GM19193 (cell line): ENCODE results near the gene GPC3.

Experiments used
- POLR2A ChIP-seq: IDR thresholded peaks from 4 replicates; pipeline ENCODE4 v1.6.1; 2011; ENCODE audit not compliant: insufficient read depth, insufficient read length; ENCODE audit errors: extremely low read depth

GPC3 gene

DNA sequence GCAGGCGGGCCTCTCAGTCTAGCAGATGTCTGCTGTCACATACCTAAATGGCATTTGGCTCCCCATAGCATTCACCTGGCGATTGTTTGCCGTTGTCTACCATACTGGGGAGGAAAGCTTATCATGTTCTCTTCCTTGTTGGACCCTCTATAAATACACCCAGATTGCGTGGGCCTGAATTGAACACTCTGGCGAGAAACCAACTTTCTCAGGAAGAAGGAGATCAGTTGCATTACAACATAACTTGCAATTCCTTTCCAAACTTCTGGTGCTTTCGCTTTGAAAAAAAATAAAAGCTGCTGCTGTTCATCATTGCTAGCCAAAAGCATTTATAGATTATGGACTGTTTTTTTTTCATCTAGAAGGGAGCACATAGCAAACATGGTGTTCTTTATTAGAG lies 340.1 kb downstream of the GPC3 start:
- no peak for TF ChIP-seq POLR2A

DNA sequence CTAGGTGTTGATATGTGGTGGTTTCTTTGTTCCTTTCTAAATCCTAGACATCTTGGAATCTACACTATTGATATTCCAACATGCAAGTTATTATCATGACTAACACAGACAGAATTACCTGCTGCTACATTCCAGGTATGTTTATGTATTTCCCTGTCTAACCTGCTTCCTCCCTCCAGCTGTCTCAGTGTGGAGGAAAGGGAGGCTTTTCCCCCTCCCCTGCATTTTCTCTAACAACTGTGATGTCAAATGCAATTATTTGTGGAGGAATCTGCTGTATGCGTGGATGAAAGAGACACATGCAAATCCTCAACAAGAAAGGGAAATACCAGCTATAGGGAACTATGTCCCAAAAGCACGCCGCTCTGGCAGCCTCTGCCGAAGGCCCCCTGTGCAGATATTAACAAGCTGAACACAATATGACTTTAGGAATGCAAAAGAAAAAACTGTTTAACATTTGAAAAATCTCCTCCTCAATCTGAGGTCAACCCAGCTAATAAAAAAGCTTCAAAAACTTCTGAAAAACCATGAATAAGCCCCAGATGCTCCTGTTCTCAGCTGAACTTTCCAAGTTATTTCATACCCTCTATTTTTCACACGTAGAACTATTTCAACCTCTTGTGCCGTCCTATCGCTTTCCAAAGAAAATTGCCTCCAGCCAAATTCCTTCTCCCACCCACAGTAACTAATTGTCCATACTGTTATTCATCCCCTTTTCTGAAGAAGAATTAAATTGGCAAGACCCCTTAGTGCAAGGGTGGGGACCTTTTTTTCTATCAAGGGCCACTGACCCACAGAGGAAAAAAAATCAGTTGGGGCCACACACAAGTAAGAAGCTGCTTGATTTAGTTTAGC lies 345.0 kb downstream of the GPC3 start:
- TF ChIP-seq POLR2A: no peak

DNA sequence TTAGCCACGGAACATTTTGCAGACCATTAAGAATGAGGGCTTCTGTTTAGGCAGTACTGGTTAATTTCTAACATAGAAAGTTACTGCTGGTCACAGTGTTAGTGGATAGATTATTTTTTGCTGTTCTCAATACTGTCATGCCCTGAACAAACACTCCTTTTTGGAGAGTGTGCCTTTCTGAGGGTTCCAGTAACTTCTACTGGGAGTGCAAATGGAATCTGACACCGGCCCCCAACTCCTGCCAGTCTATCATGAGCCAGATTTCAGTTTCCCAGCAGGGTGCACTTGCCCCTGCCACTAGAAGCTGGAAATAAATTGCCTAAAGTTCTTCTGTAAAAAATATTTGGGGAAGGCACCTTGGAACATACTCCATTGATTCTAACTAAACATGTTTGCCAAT lies 345.7 kb downstream of the GPC3 start:
- TF ChIP-seq POLR2A: no peak

DNA sequence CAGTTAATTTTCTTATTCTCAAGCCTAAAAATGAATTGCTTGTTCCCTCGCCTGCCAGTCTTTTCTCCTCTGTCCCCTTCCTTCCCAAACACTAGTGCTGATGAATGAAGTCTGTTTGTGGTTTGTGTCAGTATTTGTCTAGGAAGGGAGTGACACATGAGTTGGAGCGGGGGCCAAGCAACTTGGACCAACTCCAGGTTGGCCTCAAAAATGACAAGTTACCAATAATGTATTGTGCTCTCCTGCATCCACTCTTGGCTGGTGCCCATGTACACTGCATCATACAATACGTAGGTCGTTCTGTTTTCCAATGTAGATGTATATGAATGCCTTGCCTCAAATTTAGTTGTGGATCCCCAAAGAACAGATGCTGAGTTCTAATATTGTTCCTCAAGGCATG lies 347.1 kb downstream of the GPC3 start:
- TF ChIP-seq POLR2A: no peak

DNA sequence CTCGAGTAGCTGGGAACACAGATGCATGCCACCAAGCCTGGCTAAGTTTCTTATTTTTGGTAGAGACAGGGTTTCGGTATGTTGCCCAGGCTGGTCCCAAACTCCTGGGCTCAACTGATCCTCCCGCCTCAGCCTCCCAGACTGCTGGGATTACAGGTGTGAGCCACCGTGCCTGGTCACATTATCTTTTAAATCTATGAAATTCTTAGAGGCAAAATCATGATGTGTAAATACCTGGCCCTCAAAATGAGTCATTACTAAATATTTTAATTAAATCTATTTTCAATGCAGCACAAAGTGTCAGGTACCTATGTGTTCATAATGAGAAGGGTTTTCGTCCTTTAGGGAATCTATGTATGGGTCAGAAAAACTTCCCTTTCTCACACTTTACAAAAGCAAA lies 347.6 kb downstream of the GPC3 start:
- no peak for TF ChIP-seq POLR2A

DNA sequence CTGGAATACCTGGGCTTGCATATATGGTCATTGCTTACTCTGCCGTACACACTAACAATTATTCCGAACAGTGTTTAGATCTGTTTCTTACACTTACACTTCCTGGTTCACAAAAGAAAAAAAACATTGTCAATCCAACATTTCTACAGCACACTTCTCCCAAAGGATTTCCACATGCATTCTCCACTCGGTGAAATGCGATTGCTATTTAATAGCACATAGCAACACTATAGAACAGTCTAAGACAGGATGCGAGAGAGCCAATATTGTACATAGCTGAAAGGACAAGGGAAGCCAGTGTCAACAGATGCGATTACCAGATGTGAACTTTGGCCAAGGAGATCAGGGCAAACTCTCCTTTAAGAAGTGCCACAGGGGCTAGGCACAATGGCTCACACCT lies 349.4 kb downstream of the GPC3 start:
- TF ChIP-seq POLR2A: no peak

- no peak for TF ChIP-seq POLR2A
Observed at GRCh38 chrX:133634416-133634815, 351.0 kb downstream of the GPC3 start.

GRCh38 chrX:133633950-133634349 lies 351.4 kb downstream of the GPC3 start:
- TF ChIP-seq POLR2A: no peak

- TF ChIP-seq POLR2A: no peak
Observed at GRCh38 chrX:133633162-133633561, 352.2 kb downstream of the GPC3 start.

DNA sequence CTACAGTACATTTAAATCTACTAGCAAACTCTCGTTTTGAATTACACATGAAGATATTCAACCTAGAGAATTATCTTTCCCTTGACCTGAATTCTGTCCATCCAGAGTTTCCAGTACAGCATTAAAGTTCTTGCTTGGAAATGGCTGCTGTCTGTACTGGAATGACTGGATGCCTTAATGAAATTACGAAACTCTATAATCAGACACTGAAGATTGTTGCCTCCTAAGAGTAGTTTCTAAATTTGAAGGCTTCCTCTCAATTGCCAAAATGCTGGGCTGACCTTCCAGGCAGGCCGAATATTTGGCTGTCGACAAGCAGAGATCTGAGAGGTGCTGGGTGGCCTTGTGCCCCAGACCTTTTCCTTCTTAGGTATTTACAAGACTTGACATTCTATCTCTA lies 355.0 kb downstream of the GPC3 start:
- no peak for TF ChIP-seq POLR2A

- no peak for TF ChIP-seq POLR2A
Observed at GRCh38 chrX:133627673-133628072, 357.7 kb downstream of the GPC3 start.

DNA sequence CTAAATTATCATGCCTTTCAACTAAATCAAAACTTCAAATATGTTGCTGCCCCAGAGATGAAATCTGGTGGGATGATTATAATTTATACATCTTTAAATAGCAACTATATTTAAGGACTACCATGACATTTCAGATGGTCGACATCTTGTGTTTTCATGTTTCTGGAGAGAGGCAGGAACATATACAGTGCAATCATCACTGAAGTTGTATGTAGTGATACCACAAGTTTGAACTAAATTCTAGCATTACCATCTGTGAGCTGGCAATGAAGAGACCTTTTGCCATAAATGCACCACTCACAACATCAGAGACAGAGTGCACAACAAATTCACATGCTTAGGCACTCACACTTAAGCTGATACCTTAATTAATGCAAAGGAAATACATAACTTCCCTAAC lies 373.7 kb downstream of the GPC3 start:
- TF ChIP-seq POLR2A: no peak

GRCh38 chrX:133610056-133610455 lies 375.3 kb downstream of the GPC3 start:
- no peak for TF ChIP-seq POLR2A

GRCh38 chrX:133609166-133609565 lies 376.2 kb downstream of the GPC3 start:
- TF ChIP-seq POLR2A: no peak

DNA sequence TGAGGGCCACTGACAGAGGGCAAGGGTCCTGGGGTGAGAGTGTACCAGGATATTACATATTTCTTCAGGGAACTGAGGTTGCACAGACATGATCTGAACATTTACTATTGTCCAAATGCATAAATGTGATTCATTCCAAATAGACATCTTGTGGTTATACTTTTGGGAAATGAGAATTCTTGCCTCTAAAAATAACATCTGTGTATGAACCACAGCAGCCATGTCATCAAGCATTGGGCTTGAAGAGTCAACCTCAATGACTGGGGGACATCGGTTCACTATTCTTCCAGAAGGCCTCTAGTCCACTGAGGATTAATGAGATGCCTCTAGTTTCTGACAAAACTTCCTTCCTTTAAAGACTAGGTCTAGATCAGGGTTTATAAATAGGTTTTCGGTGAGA lies 377.0 kb downstream of the GPC3 start:
- no peak for TF ChIP-seq POLR2A

DNA sequence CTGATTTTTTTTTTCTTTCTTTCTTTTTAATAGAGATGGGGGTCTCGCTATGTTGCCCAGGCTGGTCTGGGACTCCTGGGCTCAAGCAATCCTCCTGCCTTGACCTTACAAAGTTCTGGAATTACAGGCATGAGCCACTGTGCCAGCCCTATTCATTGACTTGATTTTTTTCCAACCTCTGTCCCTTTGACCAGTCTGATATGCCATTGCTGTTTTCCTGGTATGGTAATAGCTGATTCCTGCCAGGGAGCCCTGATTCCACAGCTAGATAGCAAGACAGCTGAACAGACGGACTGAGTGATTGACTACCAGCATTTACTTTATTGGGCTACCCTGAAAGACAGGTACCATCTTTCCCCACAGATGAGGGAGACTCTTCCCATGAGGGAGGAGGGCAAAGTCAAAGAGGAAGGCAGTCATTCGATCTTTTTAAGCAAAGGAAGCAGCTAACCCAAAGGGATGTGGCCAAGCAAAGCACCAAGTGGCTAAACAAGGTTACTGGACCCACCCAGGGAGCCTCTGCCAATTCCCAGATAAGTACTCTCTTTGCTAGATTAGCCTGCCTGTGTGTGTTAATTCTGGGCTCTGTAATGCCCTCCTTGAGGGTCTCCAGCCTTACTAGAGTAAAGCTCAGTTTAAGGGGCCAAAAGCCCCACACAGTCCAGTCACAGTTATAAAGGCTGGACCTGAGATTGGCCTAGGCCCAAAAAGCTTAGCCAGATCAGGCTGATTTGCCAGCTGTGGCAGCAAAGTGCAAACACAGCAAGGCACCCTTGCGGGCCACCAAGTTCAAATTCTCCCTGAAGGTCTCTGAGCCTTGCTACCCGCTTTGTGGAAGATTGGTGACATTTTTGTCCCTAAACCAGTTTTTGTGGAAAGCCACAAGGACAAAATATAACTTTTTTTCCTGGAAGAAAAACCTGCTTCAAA lies 377.7 kb downstream of the GPC3 start:
- TF ChIP-seq POLR2A: no peak

DNA sequence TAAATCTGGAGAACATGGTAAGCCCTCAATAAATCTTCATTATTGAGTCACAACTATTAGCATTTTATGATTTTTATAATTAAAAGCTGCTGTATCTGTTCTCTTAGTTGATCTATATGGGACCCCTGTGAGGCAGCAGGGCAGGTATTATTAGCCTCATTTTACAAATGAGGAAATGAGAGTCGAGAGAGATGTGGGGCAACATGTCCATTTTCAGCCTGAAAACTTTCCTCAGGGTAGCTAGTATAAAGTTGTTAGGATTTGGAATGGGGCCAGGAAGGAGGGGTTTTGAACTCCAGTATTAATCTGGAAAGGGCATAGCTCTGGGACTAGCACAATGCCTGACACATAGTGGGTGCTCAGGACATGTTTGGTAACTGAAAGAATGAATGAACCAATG lies 378.4 kb downstream of the GPC3 start:
- TF ChIP-seq POLR2A: no peak

DNA sequence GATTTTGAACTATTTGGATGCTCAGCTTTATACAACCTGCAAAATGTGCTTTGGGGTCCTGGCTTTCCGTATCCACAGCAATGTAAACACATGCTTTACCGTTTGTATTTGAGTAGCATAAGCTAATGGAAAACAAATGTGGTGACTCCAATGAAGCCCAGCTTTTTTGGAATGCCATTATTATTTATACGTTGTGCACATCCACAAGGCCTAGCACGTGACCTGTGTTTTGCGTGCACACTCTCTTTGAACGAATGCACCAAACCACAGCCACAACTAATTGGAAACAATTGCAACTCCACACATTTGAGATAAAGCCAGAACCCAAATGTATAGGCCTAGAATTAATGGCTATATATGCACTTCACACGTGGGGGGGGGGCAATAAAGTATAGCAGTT lies 380.6 kb downstream of the GPC3 start:
- TF ChIP-seq POLR2A: no peak
